HG03342 (cell line): ENCODE measurements around the gene NAA15.
"Not testable (repeated sequence)": the region's sequence is repeated elsewhere in the genome, so short reads cannot be mapped to it uniquely, and the experiment has no call there.

Experiments
- ATAC-seq: cut with Tn5 transposase; IDR thresholded peaks from one replicate; pipeline ENCODE4 v1.9.1; 2021; ENCODE audit warnings: mild to moderate bottlenecking, moderate library complexity; ENCODE audit not compliant: unreplicated experiment

NAA15 gene

DNA sequence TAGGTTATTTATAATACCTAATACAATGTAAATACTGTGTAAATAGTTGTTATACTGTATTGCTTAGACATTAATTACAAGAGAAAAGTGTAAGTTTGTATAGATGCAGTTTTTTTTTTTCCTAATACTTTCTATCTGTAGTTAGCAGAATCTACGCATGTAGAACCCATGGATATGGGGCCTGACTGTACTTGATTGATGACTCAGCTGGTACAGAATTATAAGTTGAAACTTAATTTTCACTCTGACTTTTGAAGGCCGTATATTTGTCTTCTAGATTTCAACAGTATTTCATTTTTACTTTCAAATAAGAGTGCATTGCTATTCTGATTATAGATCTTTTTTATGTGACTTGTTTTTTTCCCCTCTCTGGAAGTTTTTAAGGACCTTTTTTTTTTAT is 31.7 kb downstream of the NAA15 start:
- ATAC-seq, result no peak

DNA sequence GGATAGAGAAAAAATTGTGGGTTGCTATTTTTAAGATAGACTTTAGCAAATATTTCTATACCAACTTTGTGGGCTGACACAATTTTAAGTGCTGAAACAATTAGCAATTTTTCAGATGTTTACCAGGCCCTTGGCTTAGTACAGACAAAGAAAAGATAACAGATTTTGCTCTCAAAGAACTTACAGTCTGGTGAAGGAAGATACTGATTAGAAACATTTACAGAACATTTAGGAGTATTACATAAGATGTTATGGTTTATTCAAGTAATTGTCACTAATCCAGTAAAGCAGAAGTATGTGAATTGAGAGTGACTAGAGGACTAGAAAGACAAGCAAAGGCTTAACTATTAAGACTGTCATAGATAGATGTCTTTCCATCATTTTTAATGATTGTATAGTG is 36.3 kb downstream of the NAA15 start:
- no peak for ATAC-seq

DNA sequence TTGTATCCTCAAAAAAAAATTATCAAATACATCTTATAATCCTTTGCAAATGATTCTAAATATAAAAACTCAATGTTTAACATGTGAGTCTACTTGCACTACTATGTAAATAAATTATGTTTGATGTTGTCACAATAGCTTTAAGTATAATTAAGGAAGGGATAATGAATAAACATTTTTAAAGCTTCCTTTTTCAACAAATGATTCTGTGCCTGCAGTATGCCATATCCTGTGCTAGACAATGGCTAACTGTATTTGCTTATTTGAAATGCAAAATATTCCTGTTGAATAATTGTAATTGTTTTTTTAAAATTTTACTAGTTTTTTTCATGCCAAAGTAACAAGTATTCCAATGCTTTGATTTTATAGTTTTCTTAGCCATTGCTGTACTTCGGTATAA is 60.0 kb downstream of the NAA15 start:
- no peak for ATAC-seq

DNA sequence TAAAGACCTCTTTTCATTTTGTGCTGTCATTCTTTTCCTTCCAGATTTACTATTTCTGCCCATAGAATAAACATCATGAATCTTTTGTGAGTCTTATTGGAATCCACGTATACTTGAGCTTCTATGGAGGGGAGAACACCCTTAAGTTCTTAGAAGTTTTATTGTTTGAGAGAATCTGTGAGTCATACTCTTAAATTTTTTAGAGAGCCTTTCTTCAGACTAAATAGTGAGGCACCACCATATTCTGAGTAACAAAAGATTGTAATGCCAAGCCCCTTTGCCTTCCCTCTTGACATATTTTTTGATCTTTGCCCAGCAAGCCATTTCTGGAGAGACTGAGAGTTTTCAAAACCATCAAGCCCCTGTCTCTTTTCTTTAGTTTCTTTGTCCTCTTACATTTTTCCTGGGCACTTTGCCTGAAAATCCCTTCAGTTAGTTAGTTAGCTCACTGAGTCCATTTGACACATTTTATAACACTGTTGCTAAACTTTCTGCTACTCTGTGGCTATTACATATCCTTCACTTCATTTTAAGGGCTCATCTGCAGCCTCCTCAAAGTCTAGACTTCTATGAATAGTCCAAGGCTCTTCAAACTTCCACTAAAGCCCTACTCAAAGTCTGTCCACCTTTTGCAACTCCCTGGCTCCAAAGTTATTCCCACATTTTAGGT is 66.3 kb downstream of the NAA15 start:
- ATAC-seq, result no peak

DNA sequence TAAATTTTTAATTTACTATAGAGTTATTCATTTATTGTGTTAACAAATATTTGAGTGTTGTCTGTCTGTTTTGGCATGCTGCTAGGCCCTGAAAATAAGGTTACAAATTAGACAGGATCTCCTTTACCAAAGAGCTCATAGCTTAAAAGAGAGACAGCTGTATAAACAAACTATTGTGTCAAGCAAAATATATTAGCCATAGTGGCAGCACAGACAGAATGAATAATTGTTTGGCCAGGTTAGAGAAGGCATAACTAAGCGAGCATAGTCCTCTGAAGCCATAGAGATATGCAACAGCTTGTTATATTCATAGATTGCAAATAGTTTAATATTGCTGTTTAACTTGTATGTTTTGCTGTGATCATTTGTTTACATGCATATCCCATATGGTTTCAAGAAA is 67.7 kb downstream of the NAA15 start:
- no peak for ATAC-seq

DNA sequence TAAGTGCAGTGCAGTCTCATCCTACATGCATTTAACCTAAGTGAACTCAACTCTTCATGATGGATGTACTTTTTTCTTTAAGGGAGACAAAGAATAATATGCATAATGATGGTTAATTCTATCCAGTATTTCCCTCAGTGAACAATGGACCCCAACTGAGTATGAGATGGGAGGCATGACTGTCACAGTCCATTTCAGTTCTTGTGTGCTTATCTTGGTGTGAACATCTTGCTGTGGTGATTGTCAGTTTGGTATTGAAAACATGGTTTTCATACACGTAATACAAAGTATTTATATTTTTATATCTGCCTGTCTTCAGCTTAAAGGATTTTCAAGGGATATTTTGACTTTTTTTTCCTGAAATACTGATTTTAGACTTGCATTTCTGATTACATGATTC is 72.9 kb downstream of the NAA15 start:
- no peak for ATAC-seq

DNA sequence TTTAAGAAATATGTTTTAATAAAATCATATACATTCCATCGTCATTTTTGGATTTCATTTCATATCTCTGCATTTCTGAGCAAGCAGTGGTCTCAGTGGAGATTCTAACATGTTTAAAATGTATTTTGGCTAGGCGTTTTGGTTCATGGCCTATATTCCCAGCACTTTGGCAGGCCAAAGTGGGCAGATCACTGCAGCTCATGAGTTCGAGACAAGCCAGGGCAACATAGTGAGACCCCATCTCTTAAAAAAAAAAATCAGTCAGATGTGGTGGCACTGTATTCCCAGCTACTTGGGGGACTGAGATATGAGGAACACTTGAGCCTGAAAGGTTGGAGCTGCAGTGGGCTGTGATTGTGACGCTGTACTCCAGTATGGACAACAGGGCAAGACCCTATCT is 85.1 kb downstream of the NAA15 start:
- ATAC-seq, result no peak

DNA sequence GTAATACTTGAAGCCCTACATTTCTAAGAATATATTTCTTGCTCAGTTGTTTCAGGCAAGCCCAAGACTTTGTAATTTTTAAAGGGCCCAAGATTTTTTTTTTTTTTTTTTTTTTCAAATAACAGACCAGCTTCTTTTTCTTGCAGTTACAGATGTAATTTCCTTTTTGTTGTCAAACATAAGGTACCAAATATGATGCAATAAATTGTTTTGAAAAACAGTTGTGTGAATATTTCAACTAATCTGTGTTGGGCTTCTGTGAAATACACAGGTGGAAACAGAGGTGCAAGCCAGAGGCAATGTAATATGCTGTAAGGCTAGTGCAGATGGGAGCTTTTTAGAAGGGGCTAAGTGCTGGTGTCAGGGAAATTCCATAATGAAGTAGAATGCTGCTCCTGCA is 87.8 kb downstream of the NAA15 start:
- ATAC-seq, result no peak

DNA sequence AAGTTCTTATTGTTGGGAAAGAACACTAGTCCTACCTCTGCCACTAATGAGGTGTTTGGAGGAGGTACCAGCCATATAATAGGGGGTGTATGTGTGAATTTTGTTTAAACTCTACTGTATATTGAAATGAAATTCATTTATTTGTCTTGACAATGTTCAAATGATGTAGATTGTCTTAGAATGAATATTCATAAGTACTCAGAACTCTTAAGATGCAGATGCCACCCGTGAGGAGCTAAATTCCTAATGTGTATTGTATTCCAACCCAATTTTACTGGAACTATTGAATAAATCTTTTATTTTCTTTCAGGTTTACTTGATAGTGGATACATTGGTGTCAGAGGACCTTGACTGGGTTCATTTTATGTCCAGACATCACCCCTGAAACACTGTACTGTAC is 88.7 kb downstream of the NAA15 start:
- no peak for ATAC-seq

DNA sequence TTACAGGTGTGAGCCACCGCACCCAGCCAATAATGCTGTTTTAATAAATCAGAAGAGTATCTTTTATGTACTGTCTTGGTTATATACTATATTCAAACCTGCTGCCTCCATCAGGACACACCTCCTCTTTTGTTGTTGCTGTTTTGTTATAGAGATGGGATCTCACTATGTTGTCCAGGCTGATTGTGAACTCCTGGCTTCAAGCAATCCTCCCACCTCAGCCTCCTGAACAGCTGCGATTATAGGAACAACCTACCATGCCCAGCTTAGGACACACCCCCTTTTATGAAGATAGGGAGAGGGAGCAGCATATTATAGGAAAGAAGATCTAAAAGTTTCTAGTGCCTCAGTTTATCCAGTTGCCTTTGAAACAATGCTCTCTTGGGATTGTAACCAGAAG is 90.4 kb downstream of the NAA15 start:
- no peak for ATAC-seq

DNA sequence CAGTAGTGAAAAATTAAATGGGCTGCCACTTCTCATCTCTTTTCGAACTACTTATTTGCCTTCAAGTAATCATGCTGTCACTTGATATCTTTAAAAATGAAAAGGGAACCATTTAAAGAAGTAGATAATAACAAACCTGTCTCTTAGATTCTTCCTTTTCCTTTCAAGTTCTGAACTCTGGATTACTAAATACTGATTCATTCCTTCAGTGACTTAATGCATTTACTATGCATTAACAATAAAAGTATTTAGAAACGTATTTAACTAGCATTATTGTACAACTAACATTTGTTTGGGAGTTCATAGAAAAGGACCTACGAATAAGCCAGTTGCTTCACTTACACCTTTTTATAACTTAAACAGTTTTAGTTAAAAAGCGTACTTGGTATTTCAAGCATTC is 91.5 kb downstream of the NAA15 start:
- no peak for ATAC-seq

DNA sequence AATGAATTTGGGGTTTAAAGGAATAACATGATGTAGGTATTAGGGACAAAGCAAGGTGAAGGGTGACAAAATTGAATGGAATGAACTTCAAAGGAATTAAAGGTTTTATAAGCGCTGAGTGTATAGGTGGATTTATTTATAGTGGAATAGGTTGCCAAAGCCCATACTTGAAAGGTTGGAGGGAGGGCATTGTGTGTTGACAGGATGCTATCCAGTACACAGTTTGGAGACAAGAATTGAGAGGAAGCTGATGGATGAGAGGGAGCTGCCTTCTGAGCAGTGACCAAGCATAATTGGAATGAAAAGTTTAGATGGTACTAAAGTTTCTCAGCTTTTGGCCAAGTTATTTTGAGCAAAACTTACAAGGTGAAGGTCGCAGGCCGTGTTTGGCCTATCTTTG is 100.1 kb downstream of the NAA15 start:
- no peak for ATAC-seq

DNA sequence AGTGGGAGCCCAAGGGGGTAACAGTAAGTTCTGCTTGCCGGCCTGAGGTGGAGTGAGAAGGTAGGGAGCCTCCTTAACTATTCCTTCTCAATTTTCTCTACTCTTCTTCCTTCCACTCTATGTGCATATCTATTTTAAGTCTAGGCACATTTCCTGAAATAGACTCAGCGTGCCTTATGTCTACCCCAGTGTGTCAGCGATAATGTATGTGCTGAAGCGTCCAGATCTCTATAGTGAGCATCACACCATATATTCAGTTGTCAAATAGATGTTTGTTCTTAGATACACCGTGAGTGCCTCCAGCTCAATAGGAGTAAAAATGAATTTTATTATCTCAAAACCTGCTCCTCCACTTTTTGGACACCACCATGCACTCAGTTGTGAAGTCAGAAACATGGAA is 101.1 kb downstream of the NAA15 start:
- no peak for ATAC-seq

DNA sequence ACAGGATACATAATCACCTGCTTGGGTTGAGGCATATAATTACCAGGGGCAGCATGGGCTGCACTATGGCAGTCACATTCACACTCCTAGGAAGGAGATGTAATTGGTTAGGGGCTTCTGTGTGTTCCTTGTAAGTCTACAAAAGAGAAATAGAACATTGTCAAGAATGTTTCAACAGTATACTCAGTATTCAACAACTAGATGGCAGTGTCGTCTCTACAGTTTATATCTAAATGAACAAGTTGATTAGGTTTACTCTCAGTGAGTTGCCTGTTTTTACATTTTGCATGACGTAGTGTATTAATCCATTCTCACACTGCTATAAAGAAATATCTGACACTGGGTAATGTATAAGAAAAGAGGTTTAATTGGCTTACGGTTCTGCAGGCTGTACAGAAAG is 102.2 kb downstream of the NAA15 start:
- no peak for ATAC-seq

DNA sequence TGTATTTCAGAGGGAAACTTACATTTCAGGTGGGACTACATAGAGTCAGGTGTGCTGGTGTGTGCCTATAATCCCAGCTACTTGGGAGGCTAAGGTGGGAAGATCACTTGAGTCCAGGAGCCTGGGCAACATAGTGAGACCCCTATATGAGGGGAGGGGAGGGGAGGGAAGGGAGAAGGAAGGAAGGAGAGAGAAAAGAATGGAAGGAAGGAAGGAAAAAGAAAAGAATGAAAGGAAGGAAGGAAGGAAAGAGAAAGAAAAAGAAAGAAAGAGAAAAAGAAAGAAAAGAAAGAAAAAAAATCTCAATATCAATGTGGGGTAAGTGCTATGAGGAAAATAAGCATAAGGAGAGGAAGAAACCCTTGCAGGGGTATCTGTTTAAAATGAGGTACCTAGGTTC is 109.0 kb downstream of the NAA15 start:
- ATAC-seq, result no peak

DNA sequence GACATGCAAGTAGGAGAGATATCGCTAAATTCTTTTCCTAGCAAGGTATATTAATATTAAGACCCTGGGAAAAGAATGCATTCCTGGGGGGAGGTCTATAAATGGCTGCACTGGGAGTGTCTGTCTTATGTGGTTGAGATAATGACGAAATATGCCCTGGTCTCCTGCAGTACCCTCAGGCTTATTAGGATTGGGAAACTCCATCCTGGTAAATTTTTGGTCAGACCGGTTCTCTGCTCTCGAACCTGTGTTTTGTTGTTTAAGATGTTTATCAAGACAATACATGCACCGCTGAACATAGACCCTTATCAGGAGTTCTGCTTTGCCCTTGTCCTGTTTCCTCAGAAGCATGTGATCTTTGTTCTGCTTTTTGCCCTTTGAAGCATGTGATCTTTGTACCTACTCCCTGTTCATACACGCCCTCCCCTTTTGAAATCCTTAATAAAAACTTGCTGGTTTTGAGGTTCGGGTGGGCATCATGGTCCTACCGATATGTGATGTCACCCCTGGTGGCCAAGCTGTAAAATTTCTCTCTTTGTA is 113.4 kb downstream of the NAA15 start:
- ATAC-seq, result not testable (repeated sequence)

DNA sequence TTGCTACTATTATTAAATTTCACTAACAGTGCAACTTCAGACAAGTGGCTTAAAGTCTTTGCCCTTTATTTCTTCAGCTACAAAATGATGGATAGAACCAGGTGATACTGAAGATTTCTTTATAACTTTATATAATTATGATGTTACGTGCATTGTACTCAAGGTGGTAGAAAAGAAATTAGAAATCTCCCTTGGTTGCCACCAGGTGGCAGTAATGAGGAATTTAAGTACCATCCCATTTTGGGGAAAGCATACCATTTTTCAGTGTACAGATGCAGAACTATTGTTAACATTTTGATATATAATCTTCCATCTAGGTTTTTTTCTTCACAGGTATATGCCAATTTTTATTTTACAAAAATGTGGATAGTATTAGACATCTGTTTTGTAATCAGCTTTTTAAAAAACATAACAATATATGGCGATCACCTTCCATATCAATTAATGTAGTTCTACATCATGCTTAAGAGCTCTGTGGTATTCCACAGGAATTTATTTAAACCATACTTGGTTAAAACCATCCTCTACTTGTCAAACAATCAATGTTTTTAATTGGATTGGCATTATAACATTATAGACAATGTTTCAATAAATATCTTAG is 114.9 kb downstream of the NAA15 start:
- ATAC-seq, result no peak

DNA sequence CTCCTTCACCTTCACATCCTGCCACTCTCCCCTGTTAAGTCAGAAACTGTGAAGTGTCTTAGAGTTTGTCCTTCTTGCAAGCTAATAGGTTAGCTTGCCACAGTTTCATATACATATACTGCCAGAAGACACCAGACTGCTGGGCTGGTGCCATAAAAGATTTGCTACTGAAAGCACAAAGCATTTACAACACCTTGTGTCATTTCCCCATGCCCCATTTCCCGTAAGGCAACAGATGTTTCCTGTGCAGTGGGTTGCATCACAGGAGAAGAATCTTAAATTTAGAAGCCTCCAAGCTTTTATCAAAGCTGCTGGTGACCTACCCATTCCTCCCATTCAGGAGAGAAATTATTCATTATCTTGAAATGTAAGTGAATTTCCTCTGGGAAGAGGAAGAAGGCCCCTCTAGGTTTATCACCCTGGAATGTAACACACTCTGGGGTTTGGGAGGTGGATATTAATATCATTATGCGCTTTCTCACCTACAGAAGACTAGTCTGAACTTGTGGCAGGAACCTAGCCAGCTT is 118.1 kb downstream of the NAA15 start:
- peak; percentile 83 for ATAC-seq

DNA sequence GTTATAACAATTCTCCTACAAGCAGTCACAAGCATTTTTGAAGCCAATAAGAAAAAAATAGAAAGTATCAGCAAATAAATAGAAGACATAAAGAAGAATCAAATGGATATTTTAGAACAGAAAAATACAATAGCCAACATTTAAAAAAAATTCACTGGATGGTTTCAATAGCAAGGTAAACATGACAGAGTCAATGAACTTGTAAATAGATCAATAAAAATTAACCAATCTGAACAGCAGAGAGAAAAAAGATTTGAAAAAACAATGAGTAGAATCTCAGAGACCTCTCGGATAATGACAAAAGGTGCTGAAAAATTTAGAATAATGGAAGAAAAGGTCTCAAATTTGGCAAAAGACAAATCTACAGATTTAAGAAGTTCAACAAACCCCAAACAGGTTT is 119.3 kb downstream of the NAA15 start:
- no peak for ATAC-seq

DNA sequence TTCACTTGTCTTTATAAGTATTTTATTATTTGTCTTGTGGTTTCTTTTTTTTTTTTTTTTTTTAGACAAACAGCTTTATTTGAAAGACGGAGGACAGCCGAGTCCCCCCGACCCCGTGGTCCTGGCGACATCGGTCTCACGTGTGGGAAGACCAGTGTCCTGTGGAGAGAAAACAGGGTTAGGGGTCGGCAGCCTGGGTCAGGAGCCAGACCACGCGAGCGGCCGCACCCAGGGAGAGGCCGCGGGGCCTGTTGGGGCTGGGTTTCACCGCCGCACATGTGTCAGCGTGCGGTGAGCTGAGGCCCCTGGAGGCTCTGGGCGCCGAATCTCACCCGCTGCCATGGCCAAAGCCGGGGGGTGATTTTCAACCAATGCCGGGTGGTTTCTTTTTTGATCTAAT is 134.8 kb downstream of the NAA15 start:
- ATAC-seq, result no peak

DNA sequence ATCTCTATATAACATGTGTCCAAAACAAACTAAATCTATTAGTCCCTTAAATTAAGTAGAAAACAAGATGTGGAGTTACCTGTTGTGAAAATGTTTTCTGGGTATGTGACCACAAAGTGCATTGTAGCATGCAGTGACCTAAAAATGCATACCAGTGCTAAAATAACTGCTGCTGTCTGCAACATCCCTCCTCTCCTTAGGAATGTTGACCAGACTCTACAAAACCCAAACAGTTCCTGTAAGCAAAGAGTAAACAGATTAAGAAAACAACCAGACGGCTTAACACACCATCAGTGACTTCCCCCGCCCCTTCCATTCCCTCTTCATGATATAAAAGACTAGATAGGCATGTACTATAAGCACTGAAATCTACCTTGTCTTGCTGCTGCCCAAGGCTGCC is 136.8 kb downstream of the NAA15 start:
- no peak for ATAC-seq

DNA sequence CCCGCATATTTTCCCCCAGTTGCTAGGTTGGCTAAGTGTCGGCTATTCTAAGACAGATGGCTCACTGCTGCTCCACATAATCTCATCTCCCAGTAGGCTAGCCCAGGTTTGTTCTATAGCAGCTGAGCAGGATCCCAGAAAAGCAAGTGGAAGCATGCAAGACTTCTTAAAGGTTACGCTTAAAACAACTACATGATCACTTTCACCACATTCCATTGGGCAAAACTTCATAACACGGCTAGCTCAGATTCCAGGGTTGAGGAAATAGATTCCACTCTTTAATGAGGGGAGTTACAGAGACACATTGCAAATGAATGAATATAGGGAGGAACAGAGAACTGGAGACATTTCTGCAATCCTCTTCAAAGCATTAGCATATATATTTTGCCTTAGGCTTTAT is 139.7 kb downstream of the NAA15 start:
- ATAC-seq, result no peak

DNA sequence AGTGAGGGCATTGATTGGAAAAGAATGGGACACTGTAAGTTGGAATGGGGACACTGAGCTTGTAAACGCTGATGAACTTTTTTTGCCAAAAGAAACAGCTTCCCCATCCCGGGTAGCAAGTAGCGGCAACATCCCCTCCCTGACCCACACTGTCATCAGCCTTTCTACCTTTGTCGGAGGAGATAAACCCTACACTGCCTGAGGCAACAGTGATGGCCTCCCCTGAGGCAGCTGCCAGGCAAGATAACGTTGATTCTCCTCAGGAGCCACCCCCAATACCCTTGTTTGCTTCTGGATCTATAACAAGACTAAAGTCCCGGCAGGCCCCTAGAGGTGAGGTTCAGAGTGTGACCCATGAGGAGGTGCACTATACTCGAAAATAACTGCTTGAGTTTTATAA is 142.4 kb downstream of the NAA15 start:
- ATAC-seq, result no peak
